K562 (cell line): ENCODE measurements around the gene SLC16A5. TPM values are rescaled to one million over a fixed set of nuclear protein-coding genes. Genes with fewer than 3 reads are reported as not detected.

Source experiments
- ATAC-seq: fragments of 200-7000 bp; cut with Tn5 transposase; 3 replicates; pipeline ENCODE4 v1.9.1; 2020; ENCODE audit warnings: moderate library complexity
- BruUV-seq: library from RNA; stranded (reverse); fragments of 400-500 nt; replicated peaks from 2 replicates; lab custom pipeline; 2021; lab: Mats Ljungman, UMichigan
- CTCF ChIA-PET: fragments of 300-600 bp; formaldehyde crosslinking; extraction: SDS; loops from one replicate; lab custom pipeline; 2021; ENCODE audit warnings: low intra/inter-chr PET ratio; lab: Yijun Ruan, JAX
- POLR2A ChIA-PET: fragments of 300-600, 350-650 bp; sonication (Branson Sonifier 250); formaldehyde crosslinking; extraction: SDS; loops from one replicate; lab custom pipeline; 2021; ENCODE audit warnings: antibody characterized with exemption, inconsistent platforms; lab: Yijun Ruan, JAX
- DNase-seq, 4 experiments: peaks; one replicate each; pipeline versions ENCODE4 v3.0.0 to v3.0.0-alpha.2; 2011 to 2018; ENCODE audit warnings: low spot score in 3 of 4, mixed read lengths in 3 of 4; ENCODE audit errors: extremely low read depth in 1 of 4
- FAIRE-seq: peaks from 2 replicates; lab custom pipeline; 2011; peaks lifted over from hg19 to GRCh38; lab: Jason Lieb, UNC
- H2AFZ ChIP-seq: 2 replicates; pipeline ENCODE4 v1.6.0; 2011; ENCODE audit warnings: low read depth, low read length, control low read depth, inconsistent platforms
- H3K27ac ChIP-seq: fragments of 200-600 bp; 3 replicates; pipeline ENCODE4 v1.8.0; 2011; ENCODE audit warnings: low read depth, mild to moderate bottlenecking, control low read depth, inconsistent platforms, low read length, moderate library complexity, mixed read lengths; ENCODE audit errors: extremely low read depth
- H3K27me3 ChIP-seq, 2 experiments: fragments of 300-600 bp in 1 of 2; 2 replicates in 1 of 2; 3 replicates in 1 of 2; pipeline versions ENCODE4 v1.6.0 to v1.8.0; 2011; ENCODE audit warnings: inconsistent platforms in 2 of 2, low read length in 2 of 2, mild to moderate bottlenecking in 1 of 2, mixed read lengths in 1 of 2, moderate library complexity in 1 of 2; ENCODE audit not compliant: control insufficient read depth in 2 of 2, insufficient read depth in 2 of 2
- H3K36me3 ChIP-seq: fragments of 300-600 bp; 3 replicates; pipeline ENCODE4 v1.8.0; 2011; ENCODE audit warnings: mild to moderate bottlenecking, low read length, inconsistent platforms; ENCODE audit not compliant: control insufficient read depth, insufficient read depth
- H3K4me1 ChIP-seq, 2 experiments: fragments of 200-600 bp in 1 of 2; replicated peaks in 1 of 2; 2 replicates in 1 of 2; 3 replicates in 1 of 2; pipeline versions ENCODE4 v1.5.1 to v1.8.0; 2011; ENCODE audit warnings: inconsistent platforms in 2 of 2, low read length in 2 of 2, mild to moderate bottlenecking in 1 of 2, mixed read lengths in 1 of 2, moderate library complexity in 1 of 2; ENCODE audit not compliant: control insufficient read depth in 2 of 2, insufficient read depth in 2 of 2
- H3K4me2 ChIP-seq: 2 replicates; pipeline ENCODE4 v1.6.1; 2011; ENCODE audit warnings: low read length, control low read depth, inconsistent platforms, mixed read lengths; ENCODE audit not compliant: insufficient read depth
- H3K4me3 ChIP-seq: fragments of 200-600 bp; sonication (generic), shearing (Covaris generic); 2 replicates; pipeline ENCODE4 v1.5.1; 2016; ENCODE audit warnings: control low read depth, inconsistent platforms
- H3K79me2 ChIP-seq: fragments of 200-600 bp; 3 replicates; pipeline ENCODE4 v1.8.0; 2011; ENCODE audit warnings: low read length, inconsistent platforms; ENCODE audit not compliant: control insufficient read depth, insufficient read depth
- H3K9ac ChIP-seq, 2 experiments: 2 replicates each; pipeline versions ENCODE4 v1.6.0 to v1.6.1; 2011; ENCODE audit warnings: low read depth in 2 of 2, low read length in 2 of 2, control low read depth in 1 of 2, inconsistent platforms in 1 of 2, mild to moderate bottlenecking in 1 of 2, mixed read lengths in 1 of 2; ENCODE audit not compliant: insufficient read depth in 1 of 2
- H3K9me1 ChIP-seq: one replicate; pipeline ENCODE4 v1.6.0; 2011; ENCODE audit warnings: inconsistent platforms, mild to moderate bottlenecking, low read length, moderate library complexity; ENCODE audit not compliant: control insufficient read depth, insufficient read depth
- H3K9me3 ChIP-seq: replicated peaks from 2 replicates; pipeline ENCODE4 v1.5.1; 2011; ENCODE audit warnings: low read depth, low read length, inconsistent platforms; ENCODE audit not compliant: control insufficient read depth, insufficient read depth
- H4K20me1 ChIP-seq: replicated peaks from 2 replicates; pipeline ENCODE4 v1.6.1; 2011; ENCODE audit warnings: low read length, inconsistent platforms, mixed read lengths; ENCODE audit not compliant: control insufficient read depth, insufficient read depth
- ATF1 ChIP-seq, 2 experiments: fragments of 450-650 bp in 1 of 2; IDR thresholded peaks; 2 replicates each; pipeline ENCODE4 v1.6.1; 2016; ENCODE audit warnings: missing compliant biosample characterization in 1 of 2, missing genetic modification characterization in 1 of 2
- ATF7 ChIP-seq: fragments of 450-650 bp; IDR thresholded peaks from 2 replicates; pipeline ENCODE4 v1.7.1; 2014; ENCODE audit warnings: mild to moderate bottlenecking, moderate library complexity
- C11orf30 ChIP-seq: fragments of 450-650 bp; IDR thresholded peaks from 2 replicates; pipeline ENCODE4 v1.6.1; 2016; ENCODE audit warnings: low read depth, mild to moderate bottlenecking
- CEBPG ChIP-seq, 3 experiments: fragments of 200-800 bp in 1 of 3; sonication (Bioruptor generic) in 1 of 3; sonication (generic) in 1 of 3; formaldehyde crosslinking in 1 of 3; IDR thresholded peaks in 2 of 3; conservative IDR thresholded peaks in 1 of 3; 2 replicates each; pipeline versions ENCODE4 v1.6.1 to v1.8.0; 2016 to 2022; ENCODE audit warnings: missing compliant biosample characterization in 2 of 3, missing genetic modification characterization in 2 of 3, mild to moderate bottlenecking in 1 of 3, missing genetic modification reagents in 1 of 3
- CREBBP ChIP-seq: IDR thresholded peaks from one replicate; pipeline ENCODE4 v1.6.1; 2012; ENCODE audit warnings: low read depth, mild to moderate bottlenecking, control low read depth, inconsistent platforms, low read length
- CREM ChIP-seq: IDR thresholded peaks from 2 replicates; pipeline ENCODE4 v1.6.1; 2014; ENCODE audit warnings: antibody characterized with exemption, low read depth
- DPF2 ChIP-seq: fragments of 450-650 bp; IDR thresholded peaks from 2 replicates; pipeline ENCODE4 v1.6.1; 2016
- ETV5 ChIP-seq: sonication (generic); formaldehyde crosslinking; IDR thresholded peaks from 2 replicates; pipeline ENCODE4 v1.4.0; 2020; ENCODE audit warnings: low read depth, mild to moderate bottlenecking, missing genetic modification reagents
- ETV6 ChIP-seq, 3 experiments: fragments of 150-350 bp in 1 of 3; sonication (generic) in 1 of 3; formaldehyde crosslinking in 1 of 3; IDR thresholded peaks; 2 replicates each; pipeline versions ENCODE4 v1.6.1 to v1.8.0; 2014 to 2022; ENCODE audit warnings: borderline replicate concordance in 2 of 3, low read depth in 2 of 3, antibody characterized with exemption in 1 of 3, low read length in 1 of 3, mild to moderate bottlenecking in 1 of 3, missing genetic modification reagents in 1 of 3
- GABPB1 ChIP-seq: sonication (generic); formaldehyde crosslinking; IDR thresholded peaks from 2 replicates; pipeline ENCODE4 v1.8.0; 2022; ENCODE audit warnings: mild to moderate bottlenecking, missing genetic modification reagents
- HMBOX1 ChIP-seq: sonication (generic); IDR thresholded peaks from 2 replicates; pipeline ENCODE4 v1.6.1; 2016
- JUND ChIP-seq, 2 experiments: IDR thresholded peaks; 2 replicates in 1 of 2; 3 replicates in 1 of 2; pipeline ENCODE4 v1.6.1; 2011; ENCODE audit warnings: borderline replicate concordance in 2 of 2, low read depth in 2 of 2, low read length in 2 of 2, improper control_type of control experiment in 1 of 2, missing biosample characterization in 1 of 2, missing genetic modification characterization in 1 of 2, missing genetic modification reagents in 1 of 2
- NCOA6 ChIP-seq: fragments of 450-650 bp; IDR thresholded peaks from 2 replicates; pipeline ENCODE4 v1.6.1; 2017; ENCODE audit warnings: mild to moderate bottlenecking
- NR3C1 ChIP-seq: sonication (generic); formaldehyde crosslinking; IDR thresholded peaks from 2 replicates; pipeline ENCODE4 v1.8.1; 2022; ENCODE audit warnings: missing genetic modification reagents
- PTTG1 ChIP-seq: fragments of 450-650 bp; IDR thresholded peaks from 2 replicates; pipeline ENCODE4 v1.6.1; 2016; ENCODE audit warnings: low read depth, mild to moderate bottlenecking, missing genetic modification characterization, missing compliant biosample characterization
- SMARCB1 ChIP-seq: IDR thresholded peaks from 2 replicates; pipeline ENCODE4 v1.6.1; 2011; ENCODE audit warnings: improper control_type of control experiment, low read depth; ENCODE audit not compliant: insufficient read length
- SPI1 ChIP-seq: IDR thresholded peaks from 2 replicates; pipeline ENCODE4 v1.6.1; 2011; ENCODE audit warnings: low read depth, low read length, control low read depth, borderline replicate concordance
- ZNF408 ChIP-seq: fragments of 250-450 bp; sonication (Bioruptor Pico); IDR thresholded peaks from 2 replicates; pipeline ENCODE4 v1.4.0; 2020; ENCODE audit warnings: low read depth, mild to moderate bottlenecking, moderate library complexity
- ZNF707 ChIP-seq: fragments of 250-450 bp; sonication (Bioruptor Pico); conservative IDR thresholded peaks from 2 replicates; pipeline ENCODE4 v1.8.0; 2022; ENCODE audit warnings: inconsistent platforms, mild to moderate bottlenecking, moderate library complexity
- ZNF79 ChIP-seq: fragments of 250-450 bp; sonication (Bioruptor Pico); IDR thresholded peaks from 2 replicates; pipeline ENCODE4 v1.4.0; 2020; ENCODE audit warnings: low read depth, mild to moderate bottlenecking, moderate library complexity
- WGBS: fragments of 100-300 bp; shearing (Covaris generic); methylation state at CpG from one replicate; pipeline ENCODE4 v1.1.6; 2016; ENCODE audit warnings: low coverage, mixed read lengths; ENCODE audit not compliant: insufficient coverage; ENCODE audit errors: missing lambda C conversion rate; 5-methylcytosine and 5-hydroxymethylcytosine counted together
- in situ Hi-C: fragments of 300-500 bp; cut with MboI; formaldehyde crosslinking; loops from 4 replicates; pipeline ENCODE4 v1.15.0; 2018; ENCODE audit warnings: inconsistent platforms, mixed read lengths
- intact Hi-C: fragments of 100-400 bp; cut with micrococcal nuclease; formaldehyde crosslinking; loops from 2 replicates; pipeline ENCODE4 v1.14.2; 2022
- polyA plus RNA-seq, 8 experiments: library from polyadenylated mRNA; depleted of rRNA in 4 of 8; stranded (reverse) in 5 of 8; unstranded in 3 of 8; fragments of >200 nt; fragmentation: Nextera tagmentation in 2 of 8; fragmentation: Illumina TruSeq in 1 of 8; extraction: Ambion mirVana in 2 of 8; extraction: Trizol in 1 of 8; gene quantifications; 2 replicates each; pipeline versions ENCODE4 v1.2.1 to v1.2.3, GENCODE V29; 2011 to 2014; ENCODE audit warnings: inconsistent platforms in 1 of 8, missing spikeins in 1 of 8
- total RNA-seq, 7 experiments: library from RNA; depleted of rRNA in 6 of 7; stranded (reverse); fragments of >200 nt in 6 of 7; fragmentation: Illumina TruSeq in 2 of 7; extraction: Trizol in 2 of 7; gene quantifications; 2 replicates each; pipeline versions ENCODE4 v1.2.1 to v1.2.3, GENCODE V29; 2011 to 2021; ENCODE audit warnings: low replicate concordance in 1 of 7
- TF ChIP-seq, protein P1 (sequence below): fragments of 450-650 bp; formaldehyde crosslinking; IDR thresholded peaks from 2 replicates; pipeline ENCODE4 v1.4.0; 2020; ENCODE audit warnings: mild to moderate bottlenecking, moderate library complexity

SLC16A5 gene
- total and polyA plus RNA-seq, 9 of the 15 experiments (the other 6 are each of a cell fraction or from before 2014, with no cell fraction given), result 0.06 to 2.6 (median 0.91) TPM

DNA sequence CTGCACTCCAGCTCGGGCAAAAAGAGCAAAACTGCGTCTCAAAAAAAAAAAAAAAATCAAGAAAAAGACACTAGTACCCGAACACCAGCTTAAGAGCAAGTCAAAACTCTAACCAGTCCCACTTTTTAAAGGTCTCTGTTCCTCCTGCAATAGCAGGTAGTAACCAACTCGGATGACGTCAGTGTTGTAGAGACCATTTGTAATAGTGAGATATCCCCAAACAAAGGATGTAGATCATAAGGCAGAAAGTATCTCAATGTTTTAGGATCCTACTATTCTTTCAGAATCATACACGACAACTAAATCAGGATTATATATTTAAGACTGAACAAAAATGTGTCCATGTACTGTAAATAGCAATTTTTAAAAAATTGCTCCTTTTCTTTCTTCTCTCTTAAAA lies 64.2 kb downstream of the SLC16A5 start:
- WGBS, result 21% methylated on average over 6 of the region's 6 CpGs
- intact Hi-C loops (loop anchor here (5.0 kb wide), 1 partner anchor 50 kb away; no protein-coding TSS in a partner anchor), in situ Hi-C loops (no loop called here)
- Histone ChIP-seq H3K4me1 (peaks cover 15 to 20% of the 10 kb centered on the region in 2 experiments), H3K79me2 (peaks cover 79% of the 10 kb centered on the region), H3K9ac (peak overlapping the region in 1 of 2 experiments; percentile 94; a peak in 2 of 4 replicates), H4K20me1 (peaks cover 11% of the 10 kb centered on the region; the same call in 1 of the 2 replicates), H3K27ac (peak overlapping the region; percentile 94; the same call in 2 of the 3 replicates), H3K27me3 (no peaks in the 10 kb centered on the region), H3K9me3 (no peaks in the 10 kb centered on the region), H3K36me3 (peaks cover 41% of the 10 kb centered on the region), H3K4me3 (peak overlapping the region; percentile 98), H2AFZ (no peak overlapping the region), H3K9me1 (no peaks in the 10 kb centered on the region), H3K4me2 (peak overlapping the region; percentile 95)
- no TSS peak for BruUV-seq
- ChIA-PET POLR2A (interaction anchor here (0.6 to 3.0 kb wide), 5 partner anchors 11 to 127 kb away, joined by 3 to 12 read pairs (median 4); no protein-coding TSS in a partner anchor), CTCF (interaction anchor here (0.6 kb wide), 1 partner anchor 92 kb away, joined by 4 read pairs; no protein-coding TSS in a partner anchor)
- ATAC-seq (no peak), FAIRE-seq (no peak), DNase-seq (peak in 2 of 4 experiments; percentile 9 to 60)
- TF ChIP-seq GABPB1 (CRISPR knock-in tag) (no peak), CEBPG (CRISPR knock-in tag; IDR thresholded peaks at IDR 0.05) (peak; percentile 58; the same call in 1 of the 2 replicates), CEBPG (tag; conservative IDR thresholded peaks at IDR 0.05 in 1 of 2, IDR thresholded peaks at IDR 0.05 in 1 of 2) (no peak), ETV5 (CRISPR knock-in tag) (no peak), NCOA6 (no peak), ETV6 (IDR thresholded peaks at IDR 0.05; ENCODE audit: borderline replicate concordance in 1 of 2, low read depth in 2 of 2, low read length in 1 of 2) (no peak), ETV6 (CRISPR knock-in tag; IDR thresholded peaks at IDR 0.05; ENCODE audit: borderline replicate concordance) (no peak), SPI1 (no peak), ATF1 (CRISPR knock-in tag; IDR thresholded peaks at IDR 0.05) (no peak), ATF1 (tag; IDR thresholded peaks at IDR 0.05) (peak; percentile 65), CREM (peak; percentile 73), HMBOX1 (peak; percentile 65; the same call in 1 of the 2 replicates), C11orf30 (no peak), NR3C1 (CRISPR knock-in tag) (no peak), ZNF707 (no peak), ATF7 (peak; percentile 97), ZNF408 (CRISPR knock-in tag) (no peak), DPF2 (peak; percentile 23; the same call in 1 of the 2 replicates), SMARCB1 (no peak), JUND (IDR thresholded peaks at IDR 0.05; ENCODE audit: borderline replicate concordance, low read depth, low read length) (peak; percentile 81), JUND (tag; IDR thresholded peaks at IDR 0.05; ENCODE audit: borderline replicate concordance, low read depth, low read length) (peak; percentile 69; the same call in 1 of the 3 replicates), ZNF79 (CRISPR knock-in tag) (no peak), CREBBP (no peak), PTTG1 (no peak)
- TF ChIP-seq, protein P1, sequence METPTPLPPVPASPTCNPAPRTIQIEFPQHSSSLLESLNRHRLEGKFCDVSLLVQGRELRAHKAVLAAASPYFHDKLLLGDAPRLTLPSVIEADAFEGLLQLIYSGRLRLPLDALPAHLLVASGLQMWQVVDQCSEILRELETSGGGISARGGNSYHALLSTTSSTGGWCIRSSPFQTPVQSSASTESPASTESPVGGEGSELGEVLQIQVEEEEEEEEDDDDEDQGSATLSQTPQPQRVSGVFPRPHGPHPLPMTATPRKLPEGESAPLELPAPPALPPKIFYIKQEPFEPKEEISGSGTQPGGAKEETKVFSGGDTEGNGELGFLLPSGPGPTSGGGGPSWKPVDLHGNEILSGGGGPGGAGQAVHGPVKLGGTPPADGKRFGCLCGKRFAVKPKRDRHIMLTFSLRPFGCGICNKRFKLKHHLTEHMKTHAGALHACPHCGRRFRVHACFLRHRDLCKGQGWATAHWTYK (CRISPR knock-in tag), result no peak
